Breast epithelium (tissue), 3 donors: Measurements from ENCODE around the gene CPN1. TPM values are rescaled to one million over a fixed set of nuclear protein-coding genes. Genes with fewer than 3 reads are reported as not detected.

Source experiments
- total RNA-seq, 3 donors: library from RNA; depleted of rRNA; stranded (reverse); fragments of >200 nt; gene quantifications; one replicate each; pipeline ENCODE4 v1.1.0, GENCODE V29; 2016

Gene CPN1
- total RNA-seq, 3 donors from 2014 or later = not detected

Other genes with a start within 250 kb of the CPN1 start
- 10 to 100 TPM; 15.1 to 20.6 (median 15.5) TPM for gene DNMBP, start 71.9 kb downstream of the CPN1 start, total RNA-seq
- gene ERLIN1, start 104.2 kb upstream of the CPN1 start, total RNA-seq = 10 to 100 TPM; 22.4 to 30.2 (median 23.3) TPM
- 10 to 100 TPM; 19.7 to 26.6 (median 23.7) TPM for gene CHUK, start 147.7 kb upstream of the CPN1 start, total RNA-seq
- gene CWF19L1, start 185.8 kb upstream of the CPN1 start, total RNA-seq = 10 to 100 TPM; 22.6 to 31.2 (median 25.2) TPM
- 10 to 100 TPM; 25.9 to 28.0 (median 26.5) TPM for gene BLOC1S2, start 204.8 kb upstream of the CPN1 start, total RNA-seq
- gene PKD2L1, start 248.4 kb upstream of the CPN1 start, total RNA-seq = 1 to 10 TPM in 1 of 3 donors, under 1 TPM in 1, not detected in 1; 0.32 to 1.5 TPM